Hematopoietic multipotent progenitor cell treated with erythropoietin and hydrocortisone succinate and interleukin-3 and kit ligand, for 17 days (in vitro differentiated cells): ENCODE measurements around the gene PDCD4.
"Not testable (repeated sequence)": the region's sequence is repeated elsewhere in the genome, so short reads cannot be mapped to it uniquely, and the experiment has no call there.

Experiments used
- DNase-seq: peaks from one replicate; pipeline ENCODE4 v3.0.0-alpha.2; 2015; ENCODE audit warnings: low spot score

The PDCD4 gene

DNA sequence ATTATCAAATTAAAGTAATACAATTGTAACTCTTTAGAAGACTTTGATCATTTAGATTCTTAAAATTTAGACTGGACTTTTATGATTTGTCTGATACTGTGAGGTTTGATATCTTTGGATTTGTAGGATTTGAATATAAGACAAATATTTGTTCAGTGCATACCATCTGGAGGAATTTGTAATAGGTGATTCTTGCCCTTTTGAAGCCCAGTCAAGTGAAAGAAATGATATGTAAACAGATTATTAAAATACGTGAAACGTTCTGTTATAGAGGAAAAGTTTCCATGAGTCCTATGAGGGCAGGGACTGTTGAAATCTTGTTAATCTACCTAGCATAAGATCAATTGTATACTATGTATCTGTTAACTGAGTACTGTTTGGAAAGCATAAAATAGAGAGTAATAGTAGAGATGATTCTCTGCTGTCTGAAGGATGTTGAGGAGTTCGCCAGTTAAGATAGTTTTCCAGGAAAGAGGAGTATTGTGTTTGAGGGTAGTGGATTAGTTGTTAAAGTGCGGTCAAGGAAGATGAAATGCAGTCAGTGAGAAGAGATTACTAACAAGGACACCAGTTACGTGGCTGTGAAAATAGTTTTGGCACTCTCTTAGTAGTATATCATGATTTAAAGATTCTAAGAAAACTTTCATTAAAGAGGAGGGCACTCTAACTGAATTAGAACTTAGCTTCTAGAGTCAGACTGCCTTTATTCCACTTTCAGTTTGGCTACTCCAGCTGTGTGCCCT lies 14.4 kb downstream of the PDCD4 start:
- DNase-seq, result no peak

- no peak for DNase-seq
Observed at GRCh38 chr10:110887560-110887959, 15.8 kb downstream of the PDCD4 start.

GRCh38 chr10:110892602-110893288 lies 21.0 kb downstream of the PDCD4 start:
- DNase-seq, result no peak

DNA sequence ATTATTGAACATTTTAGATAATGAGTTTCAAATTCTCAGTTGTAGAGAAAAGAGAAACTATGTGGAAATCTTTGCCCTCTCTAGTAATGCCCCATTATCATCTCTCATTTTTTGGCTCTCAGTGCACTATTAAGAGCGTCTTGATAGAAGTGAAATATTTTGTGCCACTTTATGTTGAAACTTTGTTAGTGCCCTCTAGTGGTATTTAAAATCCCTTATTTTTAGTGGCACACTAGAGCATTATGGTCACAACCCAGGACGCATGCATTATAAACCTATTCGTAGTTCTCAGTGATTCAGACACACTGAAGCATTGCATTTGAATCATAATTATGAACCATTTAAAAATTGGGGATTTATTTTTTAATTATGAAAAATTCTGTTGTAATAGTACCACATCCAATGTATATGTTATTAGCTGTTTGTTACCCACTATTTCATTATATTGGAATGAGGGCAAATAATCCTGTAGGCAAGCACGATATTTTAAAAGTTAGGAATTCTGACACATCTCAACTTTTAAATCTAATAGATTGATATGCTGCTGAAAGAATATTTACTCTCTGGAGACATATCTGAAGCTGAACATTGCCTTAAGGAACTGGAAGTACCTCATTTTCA lies 21.9 kb downstream of the PDCD4 start:
- peak; percentile 71 for DNase-seq

- no peak for DNase-seq
Observed at GRCh38 chr10:110897184-110897583, 25.5 kb downstream of the PDCD4 start.

DNA sequence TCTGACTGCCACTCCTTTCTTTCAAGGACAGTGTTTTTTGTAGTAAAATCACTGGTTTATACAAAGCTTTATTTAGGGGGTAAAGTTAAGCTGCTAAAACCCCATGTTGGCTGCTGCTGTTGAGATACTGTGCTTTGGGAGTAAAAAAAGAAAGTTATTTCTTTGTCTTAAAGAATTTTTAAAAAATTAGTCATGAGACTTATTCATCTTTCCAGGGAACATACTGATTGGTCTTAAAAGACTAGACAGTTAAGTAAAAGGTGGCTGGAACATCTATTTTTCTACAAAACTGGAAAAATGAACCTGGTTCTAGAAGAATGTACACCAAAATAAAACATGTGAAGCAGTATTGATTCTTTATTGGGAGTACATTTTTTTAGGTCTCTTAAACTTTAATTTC lies 26.7 kb downstream of the PDCD4 start:
- no peak for DNase-seq

DNA sequence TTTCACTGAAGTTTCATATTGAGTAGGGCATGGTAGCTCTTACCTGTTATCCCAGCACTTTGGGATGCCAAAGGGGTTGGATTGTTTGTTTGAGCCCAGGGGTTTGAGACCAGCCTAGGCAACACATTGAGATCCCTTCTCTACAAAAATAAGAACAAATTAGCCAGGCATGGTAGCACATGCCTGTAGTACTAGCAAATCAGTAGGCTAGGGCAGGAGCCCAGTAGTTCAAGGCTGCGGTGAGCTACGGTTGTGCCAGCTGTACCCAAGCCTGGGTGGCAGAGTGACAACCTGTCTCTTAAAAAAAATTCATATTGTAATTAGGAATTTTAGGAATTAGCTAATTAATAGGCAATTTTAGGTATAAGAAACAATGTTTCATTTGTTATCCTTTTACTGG lies 29.3 kb downstream of the PDCD4 start:
- no peak for DNase-seq

DNA sequence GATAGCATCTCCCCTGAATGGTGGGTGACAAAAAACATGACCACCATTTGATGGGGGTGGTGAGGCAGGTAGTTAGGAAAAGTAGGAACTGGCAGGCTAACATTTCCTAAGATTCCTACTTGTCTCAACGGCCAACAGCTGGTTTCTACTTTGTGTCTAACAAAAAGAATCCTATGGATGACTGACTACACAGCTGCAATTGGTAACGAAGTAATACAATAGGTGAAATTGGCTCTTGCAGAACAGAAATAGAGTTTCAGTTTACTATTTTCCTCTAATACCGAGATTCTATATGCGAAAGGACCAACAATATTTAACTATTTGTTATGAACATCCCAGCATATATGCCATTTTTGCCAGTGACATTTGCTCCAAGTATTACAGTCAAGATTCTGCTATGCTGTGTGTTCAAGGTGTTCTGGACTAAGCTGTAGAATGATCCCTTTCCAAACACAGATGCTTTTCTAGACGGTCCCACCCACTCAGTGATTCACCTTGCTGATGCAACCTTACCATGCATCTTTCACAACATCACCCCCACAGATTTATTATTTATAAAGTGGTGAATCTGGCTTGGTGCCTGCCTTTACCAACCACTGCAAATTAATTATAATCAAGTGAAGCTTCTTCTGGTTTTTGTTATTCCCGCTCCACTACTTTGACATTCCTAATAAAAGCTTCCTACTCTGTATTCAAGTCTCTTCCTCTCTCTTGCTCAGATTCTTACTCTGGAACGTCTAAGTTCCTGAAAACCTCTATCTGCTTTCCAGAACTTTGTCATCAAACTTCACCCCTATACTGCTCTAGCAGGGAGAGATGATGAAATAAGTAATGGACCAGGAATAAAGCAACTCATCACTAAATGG lies 30.5 kb downstream of the PDCD4 start:
- DNase-seq, result no peak

- DNase-seq, result no peak
Observed at GRCh38 chr10:110903280-110904278, 31.9 kb downstream of the PDCD4 start.

GRCh38 chr10:110910138-110910537 lies 38.4 kb downstream of the PDCD4 start:
- no peak for DNase-seq

- no peak for DNase-seq
Observed at GRCh38 chr10:110912374-110912773, 40.6 kb downstream of the PDCD4 start.

DNA sequence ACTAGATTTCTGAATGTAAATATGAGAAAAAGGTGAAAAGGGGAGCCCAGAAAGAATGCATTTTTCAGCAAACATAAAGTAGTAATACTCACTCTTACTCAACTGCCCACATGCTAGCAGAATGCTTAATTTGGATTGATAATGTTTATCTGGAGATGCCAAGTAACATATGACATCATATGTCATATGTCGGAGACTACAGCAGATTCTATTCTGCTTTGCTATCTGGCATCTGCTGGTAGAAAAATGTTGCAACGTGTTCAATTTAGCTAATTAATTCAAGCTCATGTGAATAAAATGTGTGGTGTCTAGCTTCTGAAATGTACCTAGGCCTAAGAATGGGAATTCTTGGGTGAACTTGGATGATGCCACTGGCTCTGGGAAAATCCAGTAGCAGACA lies 42.7 kb downstream of the PDCD4 start:
- DNase-seq, result no peak

DNA sequence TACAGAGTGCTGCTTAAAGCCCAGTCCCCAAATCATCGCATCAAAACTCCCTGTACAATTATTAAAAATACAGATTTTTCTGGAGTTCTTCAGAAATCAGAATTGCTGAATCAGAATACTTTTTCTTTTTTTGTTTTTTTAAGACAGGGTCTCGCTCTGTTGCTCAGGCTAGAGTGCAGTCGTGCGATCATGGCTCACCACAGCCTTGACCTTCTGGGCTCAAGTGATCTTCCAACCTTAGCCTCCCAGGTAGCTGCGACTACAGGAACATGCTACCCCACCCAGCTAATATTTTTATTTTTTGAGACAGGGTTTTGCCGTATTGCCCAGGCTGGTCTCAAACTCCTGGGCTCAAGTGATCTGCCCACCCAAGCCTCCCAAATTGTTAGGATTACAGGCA lies 43.3 kb downstream of the PDCD4 start:
- DNase-seq, result no peak

GRCh38 chr10:110915600-110915999 lies 43.9 kb downstream of the PDCD4 start:
- DNase-seq, result not testable (repeated sequence)

DNA sequence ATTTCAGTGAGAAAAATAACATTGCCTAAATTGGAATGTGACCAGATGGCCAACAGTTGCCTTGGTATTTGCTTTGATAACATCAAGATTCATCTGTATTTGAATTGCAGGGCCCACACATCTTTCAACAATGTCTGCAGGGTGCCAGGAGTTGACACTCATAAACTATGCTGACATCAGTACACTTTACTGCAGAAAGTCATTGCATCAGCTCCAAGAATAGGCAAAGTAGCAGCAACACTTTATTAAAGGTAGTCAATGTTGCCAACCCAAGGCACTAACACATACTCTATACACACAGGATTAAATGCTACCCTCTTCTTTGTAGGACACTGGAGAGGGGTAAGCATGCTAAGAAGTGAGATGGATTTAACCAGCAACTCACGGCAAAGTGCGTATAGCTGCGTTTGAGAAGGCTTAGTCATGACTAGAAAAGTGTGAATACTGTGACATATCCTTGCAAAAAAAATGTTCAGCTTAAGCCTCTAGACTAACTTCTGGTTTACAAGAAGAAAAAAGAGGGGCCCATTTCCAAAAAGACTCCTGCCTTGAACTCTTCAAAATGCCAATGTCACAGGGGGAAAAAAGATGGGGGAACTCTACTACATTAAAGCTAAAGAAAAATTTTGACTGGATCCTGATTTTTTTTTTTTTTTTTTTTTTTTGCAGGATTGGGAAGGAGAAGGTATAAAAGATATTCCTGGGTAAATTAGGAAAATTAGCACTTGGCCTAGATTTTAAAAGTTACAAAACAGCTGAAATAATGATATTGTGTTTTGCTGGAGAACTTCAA lies 45.0 kb downstream of the PDCD4 start:
- DNase-seq, result no peak

GRCh38 chr10:110918269-110918642 lies 46.5 kb downstream of the PDCD4 start:
- peak; percentile 92 for DNase-seq

DNA sequence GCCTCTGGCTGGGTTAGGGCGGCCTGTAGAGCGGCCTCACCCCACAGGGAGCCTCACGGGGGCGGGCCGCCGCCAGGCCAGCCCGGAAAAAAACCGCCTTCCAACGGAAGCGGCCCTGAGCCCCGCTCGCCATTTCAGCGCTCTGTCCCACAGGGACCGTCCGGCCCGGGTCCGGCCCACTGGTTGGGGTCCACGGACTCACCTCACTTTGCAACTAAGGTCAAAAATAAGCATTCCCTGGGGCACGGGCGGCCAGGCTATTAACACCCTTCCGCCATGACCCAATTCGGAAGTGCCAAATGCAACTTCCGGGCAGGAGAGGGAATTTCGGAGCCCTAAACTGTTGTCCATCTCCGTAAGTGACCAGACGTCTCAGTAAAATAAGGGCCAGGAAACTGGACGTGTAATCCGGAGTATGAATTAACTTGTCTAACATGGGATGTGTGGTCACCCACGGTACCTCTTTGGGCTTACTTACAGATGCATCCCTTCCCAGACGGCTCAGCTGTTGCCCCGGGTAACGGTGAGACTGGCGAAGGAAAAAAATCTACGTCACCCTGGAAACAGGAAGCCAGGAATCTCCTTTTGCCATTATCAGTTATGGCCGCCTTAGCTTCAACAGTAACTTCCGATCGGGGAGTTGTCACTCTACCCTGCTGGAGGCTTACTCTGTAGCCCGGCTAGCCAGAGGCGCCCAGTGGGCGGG lies 47.1 kb downstream of the PDCD4 start, which contains the start of gene BBIP1:
BBIP1 (minus strand) TSS at position 538 of the 706 bp plus-strand sequence. CDS start 1,023 bp downstream, outside the sequence.
- DNase-seq, result peak; percentile 99

GRCh38 chr10:110919349-110919931 lies 47.7 kb downstream of the PDCD4 start, which contains the start of gene SHOC2:
Gene SHOC2 (plus strand): TSS chr10:110919604. CDS start chr10:110964359, 44,755 bp downstream.
- no peak for DNase-seq
